GM10266 (cell line): ENCODE data around the gene THSD4.
A peak's percentile ranks its signal among the peaks of the same experiment; 100 is the strongest.
"Not testable (repeated sequence)": the region's sequence is repeated elsewhere in the genome, so short reads cannot be mapped to it uniquely, and the experiment has no call there.

Source experiments
- DNase-seq: peaks from one replicate; pipeline ENCODE4 v3.0.0; 2012; ENCODE audit errors: extremely low spot score
- TF ChIP-seq, protein P1 (sequence below): IDR thresholded peaks from 2 replicates; pipeline ENCODE4 v1.5.1; 2012; ENCODE audit warnings: mild to moderate bottlenecking, low read depth; ENCODE audit not compliant: control insufficient read depth, insufficient read depth; ENCODE audit errors: missing control alignments

THSD4 gene

GRCh38 chr15:71118881-71119632 lies 3.8 kb downstream of the THSD4 start:
- TF ChIP-seq, protein P1, sequence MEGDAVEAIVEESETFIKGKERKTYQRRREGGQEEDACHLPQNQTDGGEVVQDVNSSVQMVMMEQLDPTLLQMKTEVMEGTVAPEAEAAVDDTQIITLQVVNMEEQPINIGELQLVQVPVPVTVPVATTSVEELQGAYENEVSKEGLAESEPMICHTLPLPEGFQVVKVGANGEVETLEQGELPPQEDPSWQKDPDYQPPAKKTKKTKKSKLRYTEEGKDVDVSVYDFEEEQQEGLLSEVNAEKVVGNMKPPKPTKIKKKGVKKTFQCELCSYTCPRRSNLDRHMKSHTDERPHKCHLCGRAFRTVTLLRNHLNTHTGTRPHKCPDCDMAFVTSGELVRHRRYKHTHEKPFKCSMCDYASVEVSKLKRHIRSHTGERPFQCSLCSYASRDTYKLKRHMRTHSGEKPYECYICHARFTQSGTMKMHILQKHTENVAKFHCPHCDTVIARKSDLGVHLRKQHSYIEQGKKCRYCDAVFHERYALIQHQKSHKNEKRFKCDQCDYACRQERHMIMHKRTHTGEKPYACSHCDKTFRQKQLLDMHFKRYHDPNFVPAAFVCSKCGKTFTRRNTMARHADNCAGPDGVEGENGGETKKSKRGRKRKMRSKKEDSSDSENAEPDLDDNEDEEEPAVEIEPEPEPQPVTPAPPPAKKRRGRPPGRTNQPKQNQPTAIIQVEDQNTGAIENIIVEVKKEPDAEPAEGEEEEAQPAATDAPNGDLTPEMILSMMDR, result no peak

GRCh38 chr15:71120428-71120944 lies 5.2 kb downstream of the THSD4 start:
- TF ChIP-seq, protein P1, result no peak
- DNase-seq, result no peak

More at GRCh38 chr15:71118881-71119632, 3.8 kb downstream of the THSD4 start:
- DNase-seq, result peak; percentile 42

- DNase-seq, result no peak
- TF ChIP-seq, protein P1, result no peak
Measured at GRCh38 chr15:71121442-71121841, 6.2 kb downstream of the THSD4 start.

DNA sequence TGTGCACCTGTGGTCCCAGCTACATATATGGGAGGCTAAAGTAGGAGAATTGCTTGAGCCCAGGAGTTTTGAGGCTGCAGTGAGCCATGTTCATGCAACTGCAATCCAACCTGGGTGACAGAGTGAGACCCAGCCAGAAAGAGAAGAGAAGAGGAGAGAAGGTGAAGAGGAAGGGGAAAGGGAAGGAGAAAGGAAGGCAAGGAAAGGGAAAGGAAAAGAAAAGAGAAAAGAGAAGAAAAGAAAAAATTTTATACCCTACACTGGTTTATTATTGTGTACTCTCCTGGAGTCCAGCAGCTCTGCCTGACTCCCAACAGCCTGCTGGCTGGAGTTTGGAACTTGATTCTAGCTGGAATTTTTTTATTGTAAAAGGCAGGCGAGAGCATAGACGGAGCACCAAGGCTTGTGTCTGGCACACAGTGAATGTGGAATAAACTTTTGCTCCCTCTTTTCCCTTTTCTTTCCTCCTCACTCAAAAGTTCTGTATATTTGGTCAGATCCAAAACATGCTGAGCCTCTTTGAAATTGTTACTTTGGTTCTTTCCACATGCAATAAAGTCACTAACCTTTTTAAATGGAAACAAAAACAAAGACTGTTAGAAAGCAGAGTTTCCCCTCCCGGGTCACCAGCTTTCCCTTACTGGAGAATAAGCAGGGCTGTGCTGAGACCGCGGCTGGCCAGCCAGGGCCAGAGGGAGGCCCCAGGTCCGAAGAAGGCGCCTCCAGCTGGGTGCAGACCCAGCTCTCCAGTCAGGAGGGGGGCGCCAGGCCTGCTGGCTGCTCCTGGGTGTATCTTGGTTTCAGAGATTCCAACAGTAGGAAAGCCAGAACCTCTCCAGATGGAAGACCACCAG lies 9.9 kb downstream of the THSD4 start:
- TF ChIP-seq, protein P1, result no peak
- DNase-seq, result no peak

- DNase-seq, result no peak
- TF ChIP-seq, protein P1, result peak; percentile 18
Measured at GRCh38 chr15:71125831-71126450, 10.7 kb downstream of the THSD4 start.

DNA sequence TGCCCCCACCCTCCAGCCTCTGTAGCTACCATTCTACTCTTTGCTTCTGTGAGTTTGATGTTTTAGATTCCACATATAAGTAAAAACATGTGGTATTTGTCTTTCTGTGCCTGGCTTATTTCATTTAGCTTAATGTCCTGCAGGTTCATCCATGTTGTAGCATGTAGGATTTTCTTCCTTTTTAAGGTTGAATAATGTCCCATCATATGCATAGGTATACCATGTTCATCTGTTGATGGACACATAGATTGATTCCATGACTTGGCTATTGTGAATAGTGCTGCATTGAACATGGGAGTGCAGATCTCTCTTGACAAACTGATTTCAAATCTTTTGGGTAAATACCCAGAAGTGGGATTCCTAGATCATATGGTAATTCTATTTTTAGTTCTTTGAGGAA lies 11.8 kb downstream of the THSD4 start:
- no peak for DNase-seq
- TF ChIP-seq, protein P1, result no peak

DNA sequence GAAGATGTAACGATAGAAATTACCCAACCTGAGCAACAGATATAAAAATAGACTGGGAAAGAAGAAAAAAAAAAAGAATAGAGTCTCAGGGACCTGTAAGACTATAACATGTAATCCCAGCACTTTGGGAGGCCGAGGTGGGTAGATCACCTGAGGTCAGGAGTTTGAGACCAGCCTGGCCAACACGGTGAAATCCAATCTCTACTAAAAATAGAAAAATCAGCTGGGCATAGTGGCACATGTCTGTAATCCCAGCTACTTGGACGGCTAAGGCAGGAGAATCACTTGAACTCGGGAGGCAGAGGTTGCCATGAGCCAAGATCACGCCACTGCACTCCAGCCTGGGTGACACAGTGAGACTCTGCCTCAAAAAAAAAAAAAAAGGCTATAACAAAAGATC lies 12.9 kb downstream of the THSD4 start:
- not testable (repeated sequence) for DNase-seq
